Lower lobe of right lung (tissue), 2 donors: ENCODE measurements around the gene CEMIP. TPM values are rescaled to one million over a fixed set of nuclear protein-coding genes. Genes with fewer than 3 reads are reported as not detected.

ENCODE experiments used
- ATAC-seq, 2 donors: fragments of 200-7000 bp; cut with Tn5 transposase; one replicate each; pipeline ENCODE4 v1.9.1; 2020 to 2022; ENCODE audit warnings: mild to moderate bottlenecking in 2 of 2, moderate library complexity in 2 of 2
- DNase-seq: peaks from one replicate; pipeline ENCODE4 v3.0.0-alpha.2; 2020
- H3K27ac ChIP-seq: fragments of 200-600 bp; one replicate; pipeline ENCODE4 v1.8.0; 2022
- H3K27me3 ChIP-seq: fragments of 200-600 bp; one replicate; pipeline ENCODE4 v1.8.0; 2022; ENCODE audit warnings: low read depth
- H3K36me3 ChIP-seq: fragments of 200-600 bp; one replicate; pipeline ENCODE4 v1.8.0; 2022; ENCODE audit warnings: mild to moderate bottlenecking
- H3K4me1 ChIP-seq: fragments of 200-600 bp; one replicate; pipeline ENCODE4 v1.8.0; 2022
- H3K4me3 ChIP-seq: fragments of 200-600 bp; one replicate; pipeline ENCODE4 v1.8.0; 2022; ENCODE audit warnings: mild to moderate bottlenecking
- H3K9me3 ChIP-seq: fragments of 200-600 bp; one replicate; pipeline ENCODE4 v1.8.0; 2022
- intact Hi-C: fragments of 100-400 bp; cut with DNase I; formaldehyde crosslinking; loops from one replicate; pipeline ENCODE4 v1.11.0; 2022
- total RNA-seq: library from RNA; stranded (reverse); fragmentation: NEBNext Ultra II Directional; extraction: Animal tissue kit (Norgen Biotek cat#: 25700); gene quantifications from one replicate; pipeline ENCODE4 v1.2.1, GENCODE V29; 2021
- TF ChIP-seq, protein P1 (sequence below): fragments of 200-600 bp; IDR thresholded peaks from one replicate; pipeline ENCODE4 v1.8.0; 2022; ENCODE audit warnings: antibody characterized with exemption, mild to moderate bottlenecking
- donor health status: DM: no; HTN: yes; CAD: no; lungs with severe emphysema.

The CEMIP gene
- total RNA-seq, 1 donor from 2014 or later = 7.3 TPM

DNA sequence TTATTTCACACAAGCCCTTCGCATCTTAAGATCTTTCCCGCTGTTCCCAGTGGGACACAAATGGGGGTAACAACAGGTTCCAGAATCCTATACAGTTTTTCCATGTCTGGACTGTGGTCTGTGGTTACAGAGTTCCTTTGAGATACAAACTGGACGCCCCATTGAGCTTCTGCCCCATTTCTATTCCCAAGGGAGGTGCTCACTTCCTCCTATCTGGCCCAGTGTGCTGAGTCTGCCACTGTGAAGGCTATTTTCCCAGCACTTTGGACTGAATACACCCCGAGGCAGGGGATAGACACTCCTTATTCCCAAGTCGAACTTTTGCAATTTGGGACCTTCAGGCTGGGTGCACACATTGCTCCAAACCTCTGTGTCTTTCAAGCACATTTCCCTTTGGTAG lies 166.4 kb downstream of the CEMIP start:
- H3K27me3 ChIP-seq = no peaks in the 10 kb centered on the region
- H3K27ac ChIP-seq = no peak overlapping the region
- TF ChIP-seq, protein P1, sequence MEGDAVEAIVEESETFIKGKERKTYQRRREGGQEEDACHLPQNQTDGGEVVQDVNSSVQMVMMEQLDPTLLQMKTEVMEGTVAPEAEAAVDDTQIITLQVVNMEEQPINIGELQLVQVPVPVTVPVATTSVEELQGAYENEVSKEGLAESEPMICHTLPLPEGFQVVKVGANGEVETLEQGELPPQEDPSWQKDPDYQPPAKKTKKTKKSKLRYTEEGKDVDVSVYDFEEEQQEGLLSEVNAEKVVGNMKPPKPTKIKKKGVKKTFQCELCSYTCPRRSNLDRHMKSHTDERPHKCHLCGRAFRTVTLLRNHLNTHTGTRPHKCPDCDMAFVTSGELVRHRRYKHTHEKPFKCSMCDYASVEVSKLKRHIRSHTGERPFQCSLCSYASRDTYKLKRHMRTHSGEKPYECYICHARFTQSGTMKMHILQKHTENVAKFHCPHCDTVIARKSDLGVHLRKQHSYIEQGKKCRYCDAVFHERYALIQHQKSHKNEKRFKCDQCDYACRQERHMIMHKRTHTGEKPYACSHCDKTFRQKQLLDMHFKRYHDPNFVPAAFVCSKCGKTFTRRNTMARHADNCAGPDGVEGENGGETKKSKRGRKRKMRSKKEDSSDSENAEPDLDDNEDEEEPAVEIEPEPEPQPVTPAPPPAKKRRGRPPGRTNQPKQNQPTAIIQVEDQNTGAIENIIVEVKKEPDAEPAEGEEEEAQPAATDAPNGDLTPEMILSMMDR = no peak
- H3K4me1 ChIP-seq = no peaks in the 10 kb centered on the region
- H3K4me3 ChIP-seq = no peak overlapping the region
- ATAC-seq (no peak), DNase-seq (no peak)
- H3K36me3 ChIP-seq = peaks cover 99% of the 10 kb centered on the region
- intact Hi-C loops = no loop called here
- no peaks in the 10 kb centered on the region for H3K9me3 ChIP-seq

DNA sequence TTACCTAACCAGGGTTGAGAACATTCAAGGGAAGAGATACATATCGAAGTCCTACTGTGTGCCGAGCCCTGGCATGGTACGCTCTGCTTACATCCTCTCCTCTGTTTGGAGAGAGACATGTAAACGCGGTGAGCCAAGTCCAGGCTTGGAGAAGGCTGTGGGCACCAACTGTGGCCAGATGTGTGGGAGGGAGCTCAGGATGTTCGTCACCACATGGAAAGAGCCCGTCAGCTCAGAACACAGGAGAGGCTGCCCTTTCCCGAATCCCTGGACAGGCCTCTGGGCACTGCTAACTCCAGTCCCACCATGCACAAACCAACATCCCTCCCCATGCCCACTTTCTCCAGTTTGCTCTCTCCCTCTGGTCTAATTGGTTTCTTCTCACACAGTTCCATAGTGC lies 167.4 kb downstream of the CEMIP start:
- intact Hi-C loops = no loop called here
- no peak for DNase-seq

DNA sequence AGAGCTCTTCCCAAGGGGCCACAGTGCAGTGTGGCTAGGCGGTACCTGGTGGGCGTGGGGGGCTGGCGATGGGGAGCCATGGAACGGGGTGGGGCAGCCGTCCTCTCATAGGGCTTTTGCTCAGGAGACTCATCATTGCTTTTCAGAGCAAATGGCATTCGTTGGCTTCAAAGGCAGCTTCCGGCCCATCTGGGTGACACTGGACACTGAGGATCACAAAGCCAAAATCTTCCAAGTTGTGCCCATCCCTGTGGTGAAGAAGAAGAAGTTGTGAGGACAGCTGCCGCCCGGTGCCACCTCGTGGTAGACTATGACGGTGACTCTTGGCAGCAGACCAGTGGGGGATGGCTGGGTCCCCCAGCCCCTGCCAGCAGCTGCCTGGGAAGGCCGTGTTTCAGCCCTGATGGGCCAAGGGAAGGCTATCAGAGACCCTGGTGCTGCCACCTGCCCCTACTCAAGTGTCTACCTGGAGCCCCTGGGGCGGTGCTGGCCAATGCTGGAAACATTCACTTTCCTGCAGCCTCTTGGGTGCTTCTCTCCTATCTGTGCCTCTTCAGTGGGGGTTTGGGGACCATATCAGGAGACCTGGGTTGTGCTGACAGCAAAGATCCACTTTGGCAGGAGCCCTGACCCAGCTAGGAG lies 169.6 kb downstream of the CEMIP start:
- Histone ChIP-seq H3K9me3 (no peaks in the 10 kb centered on the region), H3K4me3 (no peak overlapping the region), H3K36me3 (peaks cover 84% of the 10 kb centered on the region), H3K4me1 (no peaks in the 10 kb centered on the region), H3K27me3 (no peaks in the 10 kb centered on the region), H3K27ac (no peak overlapping the region)
- intact Hi-C loops = no loop called here
- no peak for DNase-seq
- no peak for ATAC-seq
- TF ChIP-seq, protein P1 = no peak

More for the DNA sequence above, 167.4 kb downstream of the CEMIP start:
- Histone ChIP-seq H3K27me3 (no peaks in the 10 kb centered on the region), H3K27ac (no peak overlapping the region), H3K9me3 (no peaks in the 10 kb centered on the region), H3K4me3 (no peak overlapping the region), H3K4me1 (no peaks in the 10 kb centered on the region), H3K36me3 (peaks cover 100% of the 10 kb centered on the region)
- ATAC-seq = no peak
- TF ChIP-seq, protein P1 = no peak

DNA sequence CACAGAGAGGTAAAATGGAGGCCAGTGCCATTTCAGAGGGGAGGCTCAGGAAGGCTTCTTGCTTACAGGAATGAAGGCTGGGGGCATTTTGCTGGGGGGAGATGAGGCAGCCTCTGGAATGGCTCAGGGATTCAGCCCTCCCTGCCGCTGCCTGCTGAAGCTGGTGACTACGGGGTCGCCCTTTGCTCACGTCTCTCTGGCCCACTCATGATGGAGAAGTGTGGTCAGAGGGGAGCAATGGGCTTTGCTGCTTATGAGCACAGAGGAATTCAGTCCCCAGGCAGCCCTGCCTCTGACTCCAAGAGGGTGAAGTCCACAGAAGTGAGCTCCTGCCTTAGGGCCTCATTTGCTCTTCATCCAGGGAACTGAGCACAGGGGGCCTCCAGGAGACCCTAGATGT lies 170.6 kb downstream of the CEMIP start:
- ATAC-seq (no peak), DNase-seq (no peak)
- H3K4me1 ChIP-seq = no peaks in the 10 kb centered on the region
- no peaks in the 10 kb centered on the region for H3K27me3 ChIP-seq
- no peak overlapping the region for H3K27ac ChIP-seq
- TF ChIP-seq, protein P1 = no peak
- peaks cover 74% of the 10 kb centered on the region for H3K36me3 ChIP-seq
- no peaks in the 10 kb centered on the region for H3K9me3 ChIP-seq
- no peak overlapping the region for H3K4me3 ChIP-seq
- intact Hi-C loops = no loop called here

DNA sequence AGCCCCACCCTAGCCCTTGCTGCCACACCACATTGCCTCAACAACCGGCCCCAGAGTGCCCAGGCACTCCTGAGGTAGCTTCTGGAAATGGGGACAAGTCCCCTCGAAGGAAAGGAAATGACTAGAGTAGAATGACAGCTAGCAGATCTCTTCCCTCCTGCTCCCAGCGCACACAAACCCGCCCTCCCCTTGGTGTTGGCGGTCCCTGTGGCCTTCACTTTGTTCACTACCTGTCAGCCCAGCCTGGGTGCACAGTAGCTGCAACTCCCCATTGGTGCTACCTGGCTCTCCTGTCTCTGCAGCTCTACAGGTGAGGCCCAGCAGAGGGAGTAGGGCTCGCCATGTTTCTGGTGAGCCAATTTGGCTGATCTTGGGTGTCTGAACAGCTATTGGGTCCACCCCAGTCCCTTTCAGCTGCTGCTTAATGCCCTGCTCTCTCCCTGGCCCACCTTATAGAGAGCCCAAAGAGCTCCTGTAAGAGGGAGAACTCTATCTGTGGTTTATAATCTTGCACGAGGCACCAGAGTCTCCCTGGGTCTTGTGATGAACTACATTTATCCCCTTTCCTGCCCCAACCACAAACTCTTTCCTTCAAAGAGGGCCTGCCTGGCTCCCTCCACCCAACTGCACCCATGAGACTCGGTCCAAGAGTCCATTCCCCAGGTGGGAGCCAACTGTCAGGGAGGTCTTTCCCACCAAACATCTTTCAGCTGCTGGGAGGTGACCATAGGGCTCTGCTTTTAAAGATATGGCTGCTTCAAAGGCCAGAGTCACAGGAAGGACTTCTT lies 171.3 kb downstream of the CEMIP start:
- Histone ChIP-seq H3K27ac (no peak overlapping the region), H3K9me3 (no peaks in the 10 kb centered on the region), H3K27me3 (no peaks in the 10 kb centered on the region), H3K4me1 (no peaks in the 10 kb centered on the region), H3K36me3 (peaks cover 67% of the 10 kb centered on the region), H3K4me3 (no peak overlapping the region)
- DNase-seq (no peak), ATAC-seq (no peak)
- TF ChIP-seq, protein P1 = no peak
- intact Hi-C loops = no loop called here
